WERI-Rb-1 (cell line): ENCODE results near the gene CCN6.

ENCODE experiments used
- DNase-seq: peaks from one replicate; pipeline ENCODE4 v3.0.0-alpha.2; 2020
- H3K27ac ChIP-seq: fragments of 250-450 bp; sonication (Bioruptor Pico); 2 replicates; pipeline ENCODE4 v1.5.1; 2020; ENCODE audit warnings: mild to moderate bottlenecking, moderate library complexity
- H3K27me3 ChIP-seq: fragments of 250-450 bp; sonication (Bioruptor Pico); 2 replicates; pipeline ENCODE4 v1.5.1; 2021; ENCODE audit warnings: mild to moderate bottlenecking, low read depth, moderate library complexity; ENCODE audit not compliant: insufficient read depth, severe bottlenecking
- H3K36me3 ChIP-seq: fragments of 250-450 bp; sonication (Bioruptor Pico); 2 replicates; pipeline ENCODE4 v1.5.1; 2020; ENCODE audit warnings: mild to moderate bottlenecking, moderate library complexity
- H3K4me3 ChIP-seq: 2 replicates; pipeline ENCODE4 v1.5.1; 2011; ENCODE audit warnings: low read depth, mild to moderate bottlenecking, control low read depth, low read length
- H3K9me3 ChIP-seq: fragments of 250-450 bp; sonication (Bioruptor Pico); 2 replicates; pipeline ENCODE4 v1.5.1; 2021; ENCODE audit warnings: mild to moderate bottlenecking, moderate library complexity; ENCODE audit not compliant: severe bottlenecking
- CTCF ChIP-seq: IDR thresholded peaks from 2 replicates; pipeline ENCODE4 v1.5.1; 2011; ENCODE audit warnings: low read depth, mild to moderate bottlenecking, control low read depth, inconsistent platforms, low read length

Gene CCN6

GRCh38 chr6:112030961-112031660, 22.8 kb upstream of the CCN6 start:
- Histone ChIP-seq H3K27me3 (no peaks in the 10 kb centered on the region), H3K27ac (no peak overlapping the region), H3K36me3 (no peaks in the 10 kb centered on the region), H3K9me3 (no peaks in the 10 kb centered on the region), H3K4me3 (no peak overlapping the region)
- TF ChIP-seq CTCF, result no peak
- no peak for DNase-seq

GRCh38 chr6:112031960-112032359, 21.9 kb upstream of the CCN6 start:
- no peak overlapping the region for H3K4me3 ChIP-seq
- DNase-seq, result no peak
- no peaks in the 10 kb centered on the region for H3K36me3 ChIP-seq
- no peaks in the 10 kb centered on the region for H3K27me3 ChIP-seq
- H3K27ac ChIP-seq, result no peak overlapping the region
- no peaks in the 10 kb centered on the region for H3K9me3 ChIP-seq
- TF ChIP-seq CTCF, result no peak

- no peak overlapping the region for H3K27ac ChIP-seq
- no peaks in the 10 kb centered on the region for H3K27me3 ChIP-seq
- no peak for TF ChIP-seq CTCF
- no peak for DNase-seq
- H3K9me3 ChIP-seq, result no peaks in the 10 kb centered on the region
- no peaks in the 10 kb centered on the region for H3K36me3 ChIP-seq
- H3K4me3 ChIP-seq, result no peak overlapping the region
Observed at GRCh38 chr6:112032728-112033127, 21.2 kb upstream of the CCN6 start.

- Histone ChIP-seq H3K4me3 (no peak overlapping the region), H3K27ac (no peak overlapping the region), H3K36me3 (no peaks in the 10 kb centered on the region), H3K27me3 (no peaks in the 10 kb centered on the region), H3K9me3 (no peaks in the 10 kb centered on the region)
- DNase-seq, result no peak
- TF ChIP-seq CTCF, result no peak
Observed at GRCh38 chr6:112033791-112034615, 19.9 kb upstream of the CCN6 start.

- no peak overlapping the region for H3K4me3 ChIP-seq
- no peaks in the 10 kb centered on the region for H3K27me3 ChIP-seq
- no peak for TF ChIP-seq CTCF
- DNase-seq, result no peak
- H3K36me3 ChIP-seq, result no peaks in the 10 kb centered on the region
- H3K27ac ChIP-seq, result no peak overlapping the region
- H3K9me3 ChIP-seq, result no peaks in the 10 kb centered on the region
Observed at GRCh38 chr6:112034616-112034995, 19.3 kb upstream of the CCN6 start.
